DMS53 treated with DMSO at 0.1 percent for 48 hours (cell line): ENCODE results near the gene SH3GL3.
A peak's percentile ranks its signal among the peaks of the same experiment; 100 is the strongest.

ENCODE experiments used
- DNase-seq: peaks from one replicate; lab custom pipeline; 2025; ENCODE audit not compliant: unreplicated experiment; lab: John Stamatoyannopoulos, UW

The SH3GL3 gene

GRCh38 chr15:83610901-83611685, 164.0 kb downstream of the SH3GL3 start:
- DNase-seq = no peak

- no peak for DNase-seq
These were observed 165.1 kb downstream of the SH3GL3 start for GRCh38 chr15:83612226-83612625.

- no peak for DNase-seq
These were observed 165.9 kb downstream of the SH3GL3 start for GRCh38 chr15:83612898-83613635.

GRCh38 chr15:83613714-83614113, 166.6 kb downstream of the SH3GL3 start:
- DNase-seq = no peak

- no peak for DNase-seq
These were observed 169.7 kb downstream of the SH3GL3 start for GRCh38 chr15:83616840-83617239.

- no peak for DNase-seq
These were observed 179.1 kb downstream of the SH3GL3 start for GRCh38 chr15:83626171-83626802.

- no peak for DNase-seq
These were observed 184.4 kb downstream of the SH3GL3 start for GRCh38 chr15:83631534-83631933.

- no peak for DNase-seq
These were observed 196.1 kb downstream of the SH3GL3 start for GRCh38 chr15:83643201-83643600.

GRCh38 chr15:83644439-83644838, 197.3 kb downstream of the SH3GL3 start:
- DNase-seq = no peak

GRCh38 chr15:83650831-83651230, 203.7 kb downstream of the SH3GL3 start:
- DNase-seq = no peak

GRCh38 chr15:83651541-83651940, 204.4 kb downstream of the SH3GL3 start:
- peak; percentile 11 for DNase-seq

GRCh38 chr15:83652626-83653204, 205.6 kb downstream of the SH3GL3 start:
- DNase-seq = no peak

- no peak for DNase-seq
These were observed 206.1 kb downstream of the SH3GL3 start for GRCh38 chr15:83653288-83653638.

- no peak for DNase-seq
These were observed 206.7 kb downstream of the SH3GL3 start, which contains the start of gene ADAMTSL3 for GRCh38 chr15:83653639-83654378. ADAMTSL3 (plus strand) TSS chr15:83654123; CDS start chr15:83655762, 1,639 bp downstream.

- no peak for DNase-seq
These were observed 207.5 kb downstream of the SH3GL3 start for GRCh38 chr15:83654379-83655236.

GRCh38 chr15:83655237-83655616, 208.1 kb downstream of the SH3GL3 start:
- DNase-seq = no peak

- no peak for DNase-seq
These were observed 209.1 kb downstream of the SH3GL3 start for GRCh38 chr15:83656192-83656591.

- DNase-seq = no peak
These were observed 209.9 kb downstream of the SH3GL3 start for GRCh38 chr15:83656943-83657528.

- DNase-seq = no peak
These were observed 210.4 kb downstream of the SH3GL3 start for GRCh38 chr15:83657549-83657948.
